ENCODE data around the gene DPP6. TPM values are rescaled to one million over a fixed set of nuclear protein-coding genes. Genes with fewer than 3 reads are reported as not detected.

Gene DPP6
- total and polyA plus RNA-seq, 2 experiments from 2014 or later: not detected

DNA sequence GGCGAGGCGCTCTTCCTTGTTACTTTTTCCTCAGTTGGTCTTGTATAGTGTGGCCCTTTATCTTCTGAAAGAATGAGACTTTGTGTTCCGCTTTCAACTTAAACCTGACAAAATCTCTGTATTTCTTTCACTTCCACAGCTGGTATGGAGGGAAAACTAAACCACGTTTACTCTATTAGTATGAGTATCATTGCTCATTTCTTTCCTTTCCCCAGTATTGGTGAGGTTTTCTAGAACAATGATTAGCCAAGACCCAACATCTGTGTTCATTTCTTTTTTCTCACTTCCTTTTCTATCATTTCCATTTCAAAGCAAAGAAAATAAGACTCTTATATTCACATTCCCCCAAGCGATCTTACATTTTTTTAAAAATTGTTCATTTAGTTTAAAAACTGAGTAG lies 785.4 kb downstream of the DPP6 start (continued):
- TF ChIP-seq, protein P1, sequence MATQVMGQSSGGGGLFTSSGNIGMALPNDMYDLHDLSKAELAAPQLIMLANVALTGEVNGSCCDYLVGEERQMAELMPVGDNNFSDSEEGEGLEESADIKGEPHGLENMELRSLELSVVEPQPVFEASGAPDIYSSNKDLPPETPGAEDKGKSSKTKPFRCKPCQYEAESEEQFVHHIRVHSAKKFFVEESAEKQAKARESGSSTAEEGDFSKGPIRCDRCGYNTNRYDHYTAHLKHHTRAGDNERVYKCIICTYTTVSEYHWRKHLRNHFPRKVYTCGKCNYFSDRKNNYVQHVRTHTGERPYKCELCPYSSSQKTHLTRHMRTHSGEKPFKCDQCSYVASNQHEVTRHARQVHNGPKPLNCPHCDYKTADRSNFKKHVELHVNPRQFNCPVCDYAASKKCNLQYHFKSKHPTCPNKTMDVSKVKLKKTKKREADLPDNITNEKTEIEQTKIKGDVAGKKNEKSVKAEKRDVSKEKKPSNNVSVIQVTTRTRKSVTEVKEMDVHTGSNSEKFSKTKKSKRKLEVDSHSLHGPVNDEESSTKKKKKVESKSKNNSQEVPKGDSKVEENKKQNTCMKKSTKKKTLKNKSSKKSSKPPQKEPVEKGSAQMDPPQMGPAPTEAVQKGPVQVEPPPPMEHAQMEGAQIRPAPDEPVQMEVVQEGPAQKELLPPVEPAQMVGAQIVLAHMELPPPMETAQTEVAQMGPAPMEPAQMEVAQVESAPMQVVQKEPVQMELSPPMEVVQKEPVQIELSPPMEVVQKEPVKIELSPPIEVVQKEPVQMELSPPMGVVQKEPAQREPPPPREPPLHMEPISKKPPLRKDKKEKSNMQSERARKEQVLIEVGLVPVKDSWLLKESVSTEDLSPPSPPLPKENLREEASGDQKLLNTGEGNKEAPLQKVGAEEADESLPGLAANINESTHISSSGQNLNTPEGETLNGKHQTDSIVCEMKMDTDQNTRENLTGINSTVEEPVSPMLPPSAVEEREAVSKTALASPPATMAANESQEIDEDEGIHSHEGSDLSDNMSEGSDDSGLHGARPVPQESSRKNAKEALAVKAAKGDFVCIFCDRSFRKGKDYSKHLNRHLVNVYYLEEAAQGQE (IDR thresholded peaks at IDR 0.05; ENCODE audit: unreplicated experiment): no peak
- TF ChIP-seq NANOG (IDR thresholded peaks at IDR 0.05; ENCODE audit: borderline replicate concordance): no peak
- TF ChIP-seq EZH2phosphoT487 (IDR thresholded peaks at IDR 0.05; ENCODE audit: unreplicated experiment): no peak
- no peak for TF ChIP-seq POLR2AphosphoS5 (IDR thresholded peaks at IDR 0.05; ENCODE audit: low read depth)
- TF ChIP-seq JUNB (IDR thresholded peaks at IDR 0.05; ENCODE audit: unreplicated experiment): no peak
- no peak for TF ChIP-seq CREB1 (CRISPR knock-in tag; IDR thresholded peaks at IDR 0.05; ENCODE audit: low read depth)
- TF ChIP-seq, protein P2, sequence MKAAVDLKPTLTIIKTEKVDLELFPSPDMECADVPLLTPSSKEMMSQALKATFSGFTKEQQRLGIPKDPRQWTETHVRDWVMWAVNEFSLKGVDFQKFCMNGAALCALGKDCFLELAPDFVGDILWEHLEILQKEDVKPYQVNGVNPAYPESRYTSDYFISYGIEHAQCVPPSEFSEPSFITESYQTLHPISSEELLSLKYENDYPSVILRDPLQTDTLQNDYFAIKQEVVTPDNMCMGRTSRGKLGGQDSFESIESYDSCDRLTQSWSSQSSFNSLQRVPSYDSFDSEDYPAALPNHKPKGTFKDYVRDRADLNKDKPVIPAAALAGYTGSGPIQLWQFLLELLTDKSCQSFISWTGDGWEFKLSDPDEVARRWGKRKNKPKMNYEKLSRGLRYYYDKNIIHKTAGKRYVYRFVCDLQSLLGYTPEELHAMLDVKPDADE (IDR thresholded peaks at IDR 0.05): no peak
- no peak for TF ChIP-seq ZNF331 (CRISPR knock-in tag; IDR thresholded peaks at IDR 0.05; ENCODE audit: low read depth)
- TF ChIP-seq, protein P3, sequence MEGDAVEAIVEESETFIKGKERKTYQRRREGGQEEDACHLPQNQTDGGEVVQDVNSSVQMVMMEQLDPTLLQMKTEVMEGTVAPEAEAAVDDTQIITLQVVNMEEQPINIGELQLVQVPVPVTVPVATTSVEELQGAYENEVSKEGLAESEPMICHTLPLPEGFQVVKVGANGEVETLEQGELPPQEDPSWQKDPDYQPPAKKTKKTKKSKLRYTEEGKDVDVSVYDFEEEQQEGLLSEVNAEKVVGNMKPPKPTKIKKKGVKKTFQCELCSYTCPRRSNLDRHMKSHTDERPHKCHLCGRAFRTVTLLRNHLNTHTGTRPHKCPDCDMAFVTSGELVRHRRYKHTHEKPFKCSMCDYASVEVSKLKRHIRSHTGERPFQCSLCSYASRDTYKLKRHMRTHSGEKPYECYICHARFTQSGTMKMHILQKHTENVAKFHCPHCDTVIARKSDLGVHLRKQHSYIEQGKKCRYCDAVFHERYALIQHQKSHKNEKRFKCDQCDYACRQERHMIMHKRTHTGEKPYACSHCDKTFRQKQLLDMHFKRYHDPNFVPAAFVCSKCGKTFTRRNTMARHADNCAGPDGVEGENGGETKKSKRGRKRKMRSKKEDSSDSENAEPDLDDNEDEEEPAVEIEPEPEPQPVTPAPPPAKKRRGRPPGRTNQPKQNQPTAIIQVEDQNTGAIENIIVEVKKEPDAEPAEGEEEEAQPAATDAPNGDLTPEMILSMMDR (conservative IDR thresholded peaks at IDR 0.05; ENCODE audit: low read depth in 2 of 2): no peak

DNA sequence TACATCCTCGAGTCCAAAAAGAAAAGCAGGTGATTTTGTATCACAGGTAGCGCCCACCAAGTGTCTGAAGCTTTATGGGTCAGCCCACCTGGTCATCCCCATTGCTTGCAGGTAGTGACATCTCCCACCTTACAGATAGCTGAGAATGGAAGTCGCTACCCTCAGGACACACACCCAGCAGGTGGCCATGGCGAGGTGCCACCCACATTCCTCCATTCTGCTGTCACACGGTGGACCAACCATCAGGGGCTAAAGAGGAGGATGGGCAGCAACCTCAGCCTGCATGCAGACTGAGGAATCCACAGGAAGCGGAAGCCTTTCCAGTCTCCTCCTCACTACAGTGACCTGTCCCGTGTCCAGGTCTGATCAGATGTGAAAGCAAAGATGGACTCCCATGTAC lies 787.9 kb downstream of the DPP6 start:
- Histone ChIP-seq H3F3A (replicated peaks; ENCODE audit: low read depth) (no peaks in the 10 kb centered on the region), H3K4me3 (no peak overlapping the region), H3K4me1 (ENCODE audit: insufficient read depth) (no peaks in the 10 kb centered on the region), H3K36me3 (ENCODE audit: insufficient read depth) (peaks cover 10% of the 10 kb centered on the region; the same call in 1 of the 2 replicates), H3K79me2 (replicated peaks; ENCODE audit: insufficient read depth) (no peaks in the 10 kb centered on the region), H3K4me2 (no peak overlapping the region), H4K20me1 (replicated peaks; ENCODE audit: insufficient read depth) (no peaks in the 10 kb centered on the region), H3K9me2 (ENCODE audit: insufficient read depth) (no peaks in the 10 kb centered on the region), H3K27me3 (ENCODE audit: insufficient read depth) (no peaks in the 10 kb centered on the region), H3K27ac (ENCODE audit: low read depth) (no peak overlapping the region), H2AFZ (no peak overlapping the region)
- Mint-ChIP-seq H3K27ac (no peak overlapping the region), H3K4me1 (peaks cover 4% of the 10 kb centered on the region; the same call in 1 of the 3 replicates), H3K36me3 (ENCODE audit: low read depth) (no peaks in the 10 kb centered on the region), H3K9me3 (no peaks in the 10 kb centered on the region), H3K4me3 (no peak overlapping the region), H3K27me3 (ENCODE audit: insufficient read depth, low read depth, poor library complexity) (peaks cover 12% of the 10 kb centered on the region)
- DNase-seq (ENCODE audit: low spot score) (no peak), ATAC-seq (no peak)
- TF ChIP-seq POLR2AphosphoS5 (IDR thresholded peaks at IDR 0.05; ENCODE audit: low read depth): no peak
- TF ChIP-seq STAT1 (IDR thresholded peaks at IDR 0.05; ENCODE audit: unreplicated experiment): no peak
- no peak for TF ChIP-seq JUNB (IDR thresholded peaks at IDR 0.05; ENCODE audit: unreplicated experiment)
- TF ChIP-seq ZNF114 (CRISPR knock-in tag; IDR thresholded peaks at IDR 0.05): no peak
- no peak for TF ChIP-seq ZNF331 (CRISPR knock-in tag; IDR thresholded peaks at IDR 0.05; ENCODE audit: low read depth)
- TF ChIP-seq, protein P3 (conservative IDR thresholded peaks at IDR 0.05; ENCODE audit: low read depth in 2 of 2): no peak
- TF ChIP-seq EZH2 (IDR thresholded peaks at IDR 0.05; ENCODE audit: low read depth, unreplicated experiment): no peak
- TF ChIP-seq EZH2phosphoT487 (IDR thresholded peaks at IDR 0.05; ENCODE audit: unreplicated experiment): no peak
- TF ChIP-seq, protein P2 (IDR thresholded peaks at IDR 0.05): no peak
